GM18951 (cell line): ENCODE results near the gene RUNX1.

Experiments
- POLR2A ChIP-seq: IDR thresholded peaks from 4 replicates; pipeline ENCODE4 v1.6.1; 2011; ENCODE audit warnings: mild to moderate bottlenecking; ENCODE audit not compliant: insufficient read length, insufficient read depth; ENCODE audit errors: extremely low read depth
- in situ Hi-C: fragments of 300-500 bp; cut with MboI; formaldehyde crosslinking; loops from one replicate; pipeline ENCODE4 v1.12.0; 2022; ENCODE audit warnings: low sequenced_read_pairs, mixed read lengths, inconsistent platforms; ENCODE audit not compliant: unreplicated experiment

RUNX1 gene

DNA sequence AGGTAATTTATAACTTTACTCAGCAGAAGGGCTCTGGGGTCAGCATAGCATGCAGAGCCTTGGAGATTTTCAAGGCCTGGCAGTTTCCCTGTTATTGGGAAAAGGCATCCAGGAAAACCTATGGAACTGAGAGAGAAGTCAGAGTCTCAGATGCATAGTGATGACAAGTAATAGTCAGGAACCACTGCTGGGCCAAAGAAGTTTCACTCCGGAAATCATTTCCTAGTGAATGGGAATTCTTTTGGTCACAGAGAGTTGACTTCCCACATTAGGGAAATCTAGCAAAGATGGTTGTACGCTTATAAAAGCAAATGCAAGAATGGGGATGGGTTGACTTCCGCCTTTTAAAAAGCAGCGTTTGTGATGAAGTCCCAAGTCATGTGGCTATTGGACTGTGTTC lies 28.4 kb upstream of the RUNX1 start:
- TF ChIP-seq POLR2A = no peak
- in situ Hi-C loops = no loop called here

- no peak for TF ChIP-seq POLR2A
- in situ Hi-C loops = no loop called here
Observed at GRCh38 chr21:35075546-35075945, 26.4 kb upstream of the RUNX1 start.

DNA sequence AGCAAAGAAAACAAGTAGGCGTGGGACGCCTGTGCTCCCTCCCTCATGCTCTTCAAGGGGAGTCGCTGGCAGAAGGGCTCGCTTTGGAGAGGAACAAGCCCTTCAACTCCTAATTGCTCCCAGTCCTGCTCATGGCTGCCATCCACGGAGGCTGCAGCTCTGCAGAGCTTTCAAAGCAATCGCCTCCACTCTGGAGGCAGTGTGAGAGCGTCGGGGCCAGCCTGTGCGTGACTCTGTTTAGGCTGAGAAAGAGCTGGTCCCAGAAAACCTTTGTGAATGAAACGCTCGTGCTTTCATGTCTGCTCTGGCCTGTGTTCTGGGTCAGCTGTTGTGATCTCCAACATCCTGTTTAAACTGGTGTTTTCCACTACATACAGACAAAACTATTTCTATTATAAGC lies 23.9 kb upstream of the RUNX1 start:
- in situ Hi-C loops = no loop called here
- no peak for TF ChIP-seq POLR2A

GRCh38 chr21:35072557-35072956 lies 23.5 kb upstream of the RUNX1 start:
- TF ChIP-seq POLR2A = no peak
- in situ Hi-C loops = no loop called here

DNA sequence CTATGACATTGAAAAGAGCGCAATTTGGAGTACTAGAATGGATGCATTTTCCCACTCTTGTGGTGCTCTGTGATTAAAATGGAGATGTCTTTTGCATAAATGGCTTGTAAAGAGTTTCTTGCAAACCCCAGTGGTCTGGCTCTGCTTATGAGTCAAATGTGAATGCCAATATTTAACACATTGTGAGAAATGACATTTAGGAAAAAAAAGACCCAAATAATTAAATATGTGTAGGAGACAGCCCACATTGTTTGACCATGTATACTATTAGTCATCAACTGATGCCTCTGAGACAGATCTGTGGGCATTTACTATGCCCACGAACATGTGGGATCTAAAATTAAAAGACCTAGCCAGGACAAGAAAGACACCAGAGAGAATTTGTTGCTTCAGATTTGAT lies 22.2 kb upstream of the RUNX1 start:
- in situ Hi-C loops = no loop called here
- TF ChIP-seq POLR2A = no peak

DNA sequence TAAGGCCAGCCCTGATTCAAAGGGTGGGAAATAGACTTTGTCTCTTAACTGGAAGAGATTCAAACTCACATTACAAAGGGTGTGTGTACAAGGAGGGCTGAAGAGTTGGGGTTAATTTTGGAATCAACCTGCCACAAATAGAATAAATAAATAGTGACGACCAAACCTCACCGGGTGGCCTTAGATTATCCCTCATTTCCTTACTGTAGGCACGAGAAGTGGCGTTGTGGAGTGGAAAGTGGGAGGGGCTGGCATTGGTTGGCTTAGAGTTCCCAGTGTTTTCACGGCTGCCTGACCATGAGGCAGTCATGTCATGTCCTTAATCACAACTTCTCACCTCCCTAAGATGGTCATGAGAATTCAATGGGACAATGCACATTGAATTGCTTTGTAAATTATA lies 21.3 kb upstream of the RUNX1 start:
- in situ Hi-C loops = no loop called here
- no peak for TF ChIP-seq POLR2A

DNA sequence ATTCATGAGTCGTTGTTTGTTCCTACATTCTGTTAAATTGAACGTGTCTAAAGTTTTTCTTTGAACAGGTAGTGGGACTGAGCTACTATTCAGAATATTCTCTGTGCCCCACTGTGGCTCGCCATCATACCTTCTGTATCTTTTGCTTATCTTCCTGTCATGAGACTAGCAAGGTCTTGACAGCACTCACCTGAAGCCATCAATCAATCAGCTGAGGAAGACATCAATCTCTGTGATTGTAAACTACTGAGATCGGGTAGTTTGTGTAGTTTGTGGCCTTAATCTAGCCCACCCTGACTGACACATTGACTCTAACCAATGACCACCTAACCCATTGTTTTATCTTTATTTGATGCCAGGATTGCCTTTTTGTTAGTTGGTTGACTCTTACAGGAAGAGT lies 17.7 kb upstream of the RUNX1 start:
- no peak for TF ChIP-seq POLR2A
- in situ Hi-C loops = loop anchor here (10.0 kb wide), 1 partner anchor 118 kb away; no protein-coding TSS in a partner anchor

DNA sequence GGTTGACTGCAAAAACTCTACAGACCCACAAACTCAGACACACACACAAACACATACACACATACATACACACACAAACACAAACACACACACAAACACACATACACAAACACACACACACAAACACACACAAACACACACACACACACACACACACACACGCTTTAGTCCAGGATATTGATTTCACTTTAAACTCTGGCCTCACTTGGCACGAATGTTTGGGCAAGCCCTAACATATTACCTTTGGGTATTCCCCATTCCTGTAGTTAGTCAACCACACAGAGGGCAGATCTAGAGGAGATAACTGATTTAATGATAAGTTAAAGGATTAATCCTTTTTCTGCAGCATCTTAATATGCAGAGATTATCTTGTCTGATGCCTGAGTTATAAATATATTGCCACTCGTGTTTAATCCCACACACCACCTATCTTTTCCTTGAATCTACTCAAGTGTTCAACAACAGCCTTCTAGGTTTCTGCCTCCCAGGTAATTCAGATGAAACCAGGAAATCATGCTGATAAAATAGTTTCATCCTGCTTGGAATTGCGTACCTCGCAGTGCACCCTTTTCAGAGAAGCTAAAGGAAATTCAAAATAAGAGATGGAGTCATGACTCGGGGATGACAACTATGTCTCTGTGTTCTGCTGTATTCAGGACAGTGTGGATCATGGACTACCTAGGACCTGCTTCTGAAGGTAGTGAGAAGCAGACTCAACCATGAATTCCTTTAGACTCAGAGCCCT lies 14.5 kb upstream of the RUNX1 start:
- no peak for TF ChIP-seq POLR2A
- in situ Hi-C loops = loop anchor here (10.0 kb wide), 1 partner anchor 121 kb away; no protein-coding TSS in a partner anchor

- in situ Hi-C loops = loop anchor here (10.0 kb wide), 1 partner anchor 123 kb away; no protein-coding TSS in a partner anchor
- no peak for TF ChIP-seq POLR2A
Observed at GRCh38 chr21:35062016-35062415, 12.9 kb upstream of the RUNX1 start.

DNA sequence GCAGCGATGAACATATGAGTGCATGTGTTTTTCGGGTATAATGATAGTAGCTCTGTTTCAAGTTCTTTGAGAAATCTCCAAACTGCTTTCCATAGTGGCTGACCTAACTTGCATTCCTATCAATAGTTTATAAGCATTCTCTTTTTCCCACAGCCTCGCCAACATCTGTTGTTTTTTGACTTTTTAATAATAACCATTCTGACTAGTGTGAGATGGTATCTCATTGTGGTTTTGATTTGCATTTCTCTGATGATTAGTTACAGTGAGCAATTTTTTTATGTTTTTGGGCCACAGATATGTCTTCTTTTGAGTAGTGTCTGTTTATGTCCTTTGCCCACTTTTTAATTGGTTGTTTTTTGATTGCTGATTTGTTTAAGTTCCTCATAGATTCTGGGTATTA lies 10.6 kb upstream of the RUNX1 start:
- in situ Hi-C loops = loop anchor here (10.0 kb wide), 1 partner anchor 125 kb away; no protein-coding TSS in a partner anchor
- no peak for TF ChIP-seq POLR2A

DNA sequence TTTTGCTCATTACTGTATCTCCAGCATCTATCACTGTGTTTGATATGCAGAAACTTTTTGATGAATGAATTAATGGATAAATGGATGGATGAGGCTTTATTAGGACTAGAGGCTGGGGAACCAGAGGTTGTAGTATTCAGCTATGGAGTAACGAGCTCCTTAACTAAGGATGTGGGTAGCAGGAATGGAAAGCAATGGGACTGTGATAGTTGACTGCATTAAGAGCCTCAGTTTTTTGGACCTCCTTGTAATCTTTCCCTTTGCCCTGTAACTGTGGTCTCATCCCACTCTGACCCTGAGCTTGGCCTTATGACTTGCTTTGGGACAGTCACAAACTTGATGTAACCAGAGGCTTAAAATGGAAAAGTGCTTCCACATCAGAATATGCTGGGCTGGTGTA lies 9.0 kb upstream of the RUNX1 start:
- in situ Hi-C loops = no loop called here
- no peak for TF ChIP-seq POLR2A

DNA sequence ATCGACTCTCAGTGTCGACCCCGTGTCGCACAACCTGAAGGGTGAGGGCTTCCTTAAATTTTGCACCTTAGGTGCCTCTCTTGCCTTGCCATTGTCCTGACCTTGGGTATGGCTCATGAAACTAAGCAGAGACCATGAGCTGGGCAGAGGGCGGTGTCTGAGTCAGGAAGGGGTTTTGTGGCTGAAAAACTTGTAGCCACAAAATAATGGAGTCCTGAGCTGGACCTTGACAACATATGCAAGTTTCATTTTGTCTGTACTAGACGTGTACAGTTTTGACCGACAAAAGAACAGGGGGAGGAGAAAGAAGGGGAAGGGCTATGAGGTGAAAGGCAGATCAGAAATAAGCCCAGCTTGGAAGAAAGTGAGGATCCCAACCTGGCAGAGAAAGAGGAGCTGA lies 8.3 kb upstream of the RUNX1 start:
- in situ Hi-C loops = no loop called here
- TF ChIP-seq POLR2A = no peak

GRCh38 chr21:35053356-35054096 lies 4.4 kb upstream of the RUNX1 start:
- in situ Hi-C loops = no loop called here
- no peak for TF ChIP-seq POLR2A

GRCh38 chr21:35052801-35053200 lies 3.7 kb upstream of the RUNX1 start:
- in situ Hi-C loops = no loop called here
- TF ChIP-seq POLR2A = no peak
